HG02973 (cell line): ENCODE results near the gene KCNMA1.
"Not testable (repeated sequence)": the region's sequence is repeated elsewhere in the genome, so short reads cannot be mapped to it uniquely, and the experiment has no call there.

Experiments
- ATAC-seq: cut with Tn5 transposase; IDR thresholded peaks from one replicate; pipeline ENCODE4 v1.9.1; 2021; ENCODE audit warnings: moderate library complexity; ENCODE audit not compliant: unreplicated experiment

Gene KCNMA1

DNA sequence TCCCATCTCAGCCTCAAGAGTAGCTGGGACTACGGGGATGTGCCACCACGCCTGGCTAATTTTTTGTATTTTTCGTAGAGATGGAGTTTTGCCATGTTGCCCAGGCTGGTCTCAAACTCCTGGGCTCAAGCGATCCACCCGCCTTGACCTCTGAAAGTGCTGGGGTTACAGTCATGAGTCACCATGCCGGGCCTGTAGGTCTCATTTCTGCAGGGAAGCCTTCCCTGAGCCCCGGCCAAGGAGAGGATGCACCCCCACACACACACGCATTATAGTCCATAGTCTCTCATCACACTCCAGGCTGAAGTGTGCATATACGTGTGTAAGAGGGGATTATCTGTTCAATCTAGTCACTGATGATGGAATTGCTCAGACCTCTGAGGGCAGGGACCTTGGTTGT, 29.3 kb downstream of the KCNMA1 start:
- no peak for ATAC-seq

DNA sequence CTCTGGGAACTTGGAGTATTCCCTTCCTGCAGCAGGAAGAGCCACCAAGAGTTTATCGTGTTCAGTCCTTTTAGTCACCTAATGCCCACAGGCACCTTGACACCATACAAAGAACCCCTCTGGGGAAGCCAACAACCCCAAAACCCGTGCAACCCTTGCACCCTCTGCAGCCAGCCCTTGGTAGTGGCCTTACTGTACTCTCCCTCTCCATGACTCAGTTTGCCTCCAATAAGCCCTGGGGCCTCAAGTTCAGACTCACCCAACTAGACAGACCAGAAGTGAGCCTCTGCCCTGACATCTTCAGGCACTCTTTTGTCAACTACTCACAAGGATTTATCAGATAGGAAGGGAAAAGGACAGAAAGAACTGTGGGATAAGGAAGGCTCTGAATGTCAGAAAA, 30.9 kb downstream of the KCNMA1 start:
- ATAC-seq = no peak

DNA sequence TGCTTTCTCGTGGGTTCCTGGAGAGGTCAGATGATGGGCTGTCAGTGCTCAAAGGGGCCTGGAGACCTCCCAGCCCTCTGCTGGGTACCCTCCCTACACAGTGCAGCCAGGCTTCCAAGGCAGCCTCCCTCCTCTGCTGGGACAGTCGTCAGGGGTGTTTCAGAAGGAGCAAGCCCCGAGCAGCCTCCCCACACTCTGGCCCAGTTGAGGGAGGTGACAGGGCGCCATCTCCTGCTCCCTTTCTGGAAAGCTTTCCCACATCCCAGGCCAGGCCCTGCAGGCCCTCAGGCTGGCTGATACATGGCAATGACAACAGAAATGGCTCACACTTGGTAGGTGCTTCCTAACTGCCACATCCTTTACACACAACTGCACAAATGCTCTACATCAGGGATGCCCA, 32.1 kb downstream of the KCNMA1 start:
- no peak for ATAC-seq

DNA sequence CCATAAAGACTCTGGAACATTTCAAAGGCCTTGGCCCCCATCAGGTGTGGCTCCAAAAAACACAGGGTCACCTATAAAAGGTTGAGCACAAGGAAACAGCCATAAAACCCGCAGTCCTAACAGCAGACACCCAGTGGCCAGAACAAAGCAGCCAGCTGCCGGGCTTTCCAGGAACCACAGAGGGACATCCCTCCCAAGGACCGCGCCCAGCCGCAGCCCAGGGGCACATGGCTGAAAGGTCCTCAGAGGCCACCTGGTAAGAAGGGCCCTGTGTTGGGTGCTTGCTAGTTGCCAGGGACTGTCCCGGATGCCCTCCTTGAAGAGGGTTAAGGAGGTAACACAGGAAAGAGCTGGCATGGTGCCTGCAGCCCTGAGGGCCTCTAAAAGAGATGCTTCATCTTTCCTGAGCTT, 32.7 kb downstream of the KCNMA1 start:
- no peak for ATAC-seq

DNA sequence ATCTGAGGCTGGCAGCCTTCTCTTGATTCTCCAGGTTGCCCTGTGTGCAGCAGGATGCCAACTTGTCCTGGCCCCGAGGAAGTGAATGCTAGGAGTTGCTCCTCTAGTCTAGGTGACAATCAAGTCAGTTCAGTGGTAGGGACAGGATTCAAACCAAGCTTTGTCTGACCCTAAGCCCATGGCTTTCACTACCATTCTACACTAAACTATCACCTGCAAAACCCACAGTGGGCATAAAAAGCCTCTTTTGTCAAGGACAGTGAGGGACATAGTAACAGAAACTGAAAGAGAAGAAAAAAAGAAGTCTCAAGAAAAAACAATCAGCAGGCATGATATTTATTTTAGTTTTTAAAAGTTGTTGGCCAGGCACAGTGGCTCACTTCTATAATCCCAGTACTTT, 33.5 kb downstream of the KCNMA1 start:
- no peak for ATAC-seq

DNA sequence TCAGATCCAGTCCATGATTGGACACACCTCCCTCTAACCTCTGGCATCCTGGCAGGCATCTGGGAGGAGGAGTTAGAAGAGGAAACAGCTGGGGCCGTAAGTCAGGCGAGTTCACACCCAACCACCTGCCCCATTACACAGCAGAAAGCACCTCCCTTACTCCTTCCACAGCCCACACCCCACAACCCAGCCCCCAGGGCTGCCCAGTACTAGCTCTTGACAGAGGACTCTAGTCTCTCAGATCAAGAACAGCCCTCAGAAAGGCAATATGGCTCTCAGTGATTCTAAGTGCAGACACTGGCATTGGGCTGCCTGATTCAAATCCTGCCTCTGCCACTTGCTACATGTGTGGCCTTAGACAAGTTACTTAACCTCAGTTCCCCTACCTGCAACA, 34.1 kb downstream of the KCNMA1 start:
- no peak for ATAC-seq

DNA sequence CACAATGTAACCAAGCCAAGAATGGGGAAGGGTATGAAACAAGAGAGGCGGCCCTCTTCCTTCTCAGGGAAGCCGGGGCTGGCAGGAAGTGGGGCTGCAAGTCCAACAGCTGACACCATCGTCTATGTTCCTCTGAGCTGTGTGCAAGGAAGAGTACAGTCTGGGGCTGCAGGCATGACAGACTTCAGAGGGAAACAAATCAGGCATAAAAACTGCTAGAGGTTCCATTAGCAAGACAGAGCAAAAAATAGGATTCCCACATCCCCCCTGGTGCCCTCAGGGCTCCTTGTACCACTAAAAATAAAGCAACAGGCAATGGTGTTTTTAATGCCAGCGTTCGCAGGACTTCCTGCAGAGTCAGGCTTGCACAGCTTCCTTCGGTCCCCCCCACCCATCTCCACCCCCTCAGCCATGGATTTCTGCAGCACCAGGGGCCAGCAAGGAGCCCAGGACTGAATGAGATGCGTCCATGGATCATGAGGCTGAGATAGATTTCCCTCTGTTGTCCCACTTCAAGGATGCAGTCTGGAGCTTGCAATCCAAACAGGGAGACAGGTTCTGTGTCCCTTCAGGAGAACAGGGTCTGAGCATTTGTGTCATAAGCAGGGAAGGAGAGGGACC, 34.6 kb downstream of the KCNMA1 start:
- ATAC-seq = no peak

DNA sequence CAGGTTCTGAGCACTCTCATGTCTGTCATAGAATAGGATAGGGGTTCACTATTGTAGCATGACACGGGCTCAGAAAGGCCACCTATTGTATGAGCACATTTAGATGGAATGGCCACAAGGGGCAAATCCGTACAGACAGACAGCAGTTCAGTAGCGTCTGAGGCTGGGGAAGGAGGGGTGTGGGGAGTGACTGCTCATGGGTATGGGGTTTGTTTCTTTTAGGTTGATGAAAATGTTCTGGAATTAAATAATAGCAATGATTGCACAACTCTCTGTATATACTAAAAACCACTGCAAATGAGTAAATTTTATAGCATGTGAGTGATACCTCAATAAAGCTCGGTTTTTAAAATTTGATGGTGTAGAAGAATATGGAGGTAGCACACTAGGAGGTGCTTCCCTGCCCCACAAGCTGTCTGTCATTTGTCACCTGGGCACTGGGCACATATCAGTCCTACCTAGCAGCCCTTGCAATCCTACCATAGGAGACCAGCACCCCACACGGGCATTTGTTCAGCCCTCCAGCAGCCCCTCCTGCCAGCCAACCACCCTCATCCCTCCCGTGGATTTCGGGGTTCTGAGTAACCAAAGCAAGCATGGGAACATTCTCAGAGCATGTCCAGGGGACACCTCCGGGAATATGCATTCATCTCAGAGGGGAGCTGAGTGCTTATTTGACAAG, 35.2 kb downstream of the KCNMA1 start:
- no peak for ATAC-seq

DNA sequence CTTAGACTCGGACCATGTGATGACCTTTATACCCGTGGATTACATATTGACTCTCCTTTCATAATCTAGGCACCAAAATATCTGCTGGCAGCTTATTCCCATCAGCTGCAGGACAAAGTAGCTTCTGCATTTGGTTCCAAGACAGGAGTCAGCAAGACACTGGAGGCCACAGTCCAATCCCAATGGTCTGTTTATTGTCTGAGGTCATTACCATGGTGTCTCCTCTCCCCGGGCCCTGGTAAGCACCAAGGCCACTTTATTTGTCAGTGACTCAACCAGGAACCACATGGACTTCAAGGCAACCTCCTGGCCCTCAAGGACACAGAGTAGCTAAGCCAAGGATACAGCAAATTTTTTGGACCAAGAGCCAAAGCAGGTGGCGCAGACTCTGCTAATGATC, 36.1 kb downstream of the KCNMA1 start:
- ATAC-seq = no peak

DNA sequence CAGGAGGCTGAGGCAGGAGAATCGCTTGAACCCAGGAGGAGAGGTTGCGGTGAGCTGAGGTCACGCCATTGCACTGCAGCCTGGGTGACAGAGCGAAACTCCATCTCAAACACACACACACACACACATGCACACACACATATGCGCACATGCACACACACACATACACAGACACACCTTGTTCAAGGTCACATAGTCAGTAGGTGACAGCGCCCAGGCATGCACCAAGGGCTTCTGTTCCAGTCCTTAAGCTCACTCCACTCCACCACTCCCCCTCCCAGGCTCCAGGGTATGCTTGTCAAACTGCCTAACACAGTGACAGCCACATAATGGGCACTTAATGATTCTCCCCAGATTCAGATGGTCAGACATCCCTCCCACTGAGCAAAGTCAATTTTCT, 37.0 kb downstream of the KCNMA1 start:
- no peak for ATAC-seq

DNA sequence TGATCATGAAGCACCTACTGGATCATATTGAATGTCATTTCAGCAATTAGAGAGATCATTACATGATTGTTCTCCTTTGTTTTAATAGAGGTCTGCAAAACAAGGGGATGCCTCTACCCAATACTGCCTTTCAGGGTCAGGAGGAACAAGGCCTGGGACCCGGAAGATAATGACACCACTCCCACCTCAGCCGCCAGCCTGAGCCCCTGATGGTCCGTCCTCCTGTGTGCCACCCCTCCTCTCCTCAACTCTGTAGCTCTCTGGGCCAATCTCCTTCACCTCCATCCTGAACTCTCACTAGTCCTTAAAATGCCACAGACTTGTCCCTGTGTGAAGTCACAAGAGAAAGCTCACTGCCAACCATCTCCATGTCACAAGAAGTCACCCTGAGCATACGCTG, 38.0 kb downstream of the KCNMA1 start:
- ATAC-seq = no peak

DNA sequence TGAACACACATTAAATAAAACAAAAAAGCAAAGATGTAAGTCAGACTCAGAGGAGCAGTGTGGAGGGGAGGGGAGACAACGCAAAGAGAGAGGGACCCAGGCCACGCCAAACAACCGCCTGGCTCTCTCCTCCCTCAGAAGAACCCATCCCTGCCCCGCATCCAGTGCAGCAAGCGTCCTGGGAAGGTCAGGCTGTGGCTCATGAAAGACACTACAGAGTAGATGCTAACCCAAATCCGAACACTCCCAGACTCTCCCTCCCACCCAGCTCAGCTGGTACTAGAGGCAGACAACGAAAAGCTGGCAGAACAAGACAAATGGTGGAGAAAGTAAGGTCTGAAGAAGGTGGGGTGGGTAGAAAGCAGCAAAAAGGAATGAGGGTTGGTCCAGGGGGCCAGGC, 39.0 kb downstream of the KCNMA1 start:
- no peak for ATAC-seq

DNA sequence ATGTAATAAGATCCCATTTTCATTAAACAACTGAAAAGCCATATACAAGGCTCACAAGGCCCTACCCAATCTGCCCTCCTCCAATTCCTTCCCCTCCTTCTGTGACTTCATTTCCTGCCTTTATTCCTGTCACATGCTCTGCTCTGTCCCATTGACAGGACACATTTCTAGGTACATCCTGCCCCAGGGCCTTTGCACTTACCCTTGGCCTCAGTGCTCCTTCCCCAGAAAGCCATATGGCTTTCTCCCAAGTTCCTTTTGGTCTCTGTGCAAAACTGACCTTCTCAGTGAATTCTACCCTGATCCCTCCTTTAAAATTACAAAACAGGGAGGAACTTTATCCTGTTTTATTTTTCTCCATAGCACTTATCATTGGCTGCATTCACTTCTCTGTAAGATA, 40.0 kb downstream of the KCNMA1 start:
- ATAC-seq = no peak

DNA sequence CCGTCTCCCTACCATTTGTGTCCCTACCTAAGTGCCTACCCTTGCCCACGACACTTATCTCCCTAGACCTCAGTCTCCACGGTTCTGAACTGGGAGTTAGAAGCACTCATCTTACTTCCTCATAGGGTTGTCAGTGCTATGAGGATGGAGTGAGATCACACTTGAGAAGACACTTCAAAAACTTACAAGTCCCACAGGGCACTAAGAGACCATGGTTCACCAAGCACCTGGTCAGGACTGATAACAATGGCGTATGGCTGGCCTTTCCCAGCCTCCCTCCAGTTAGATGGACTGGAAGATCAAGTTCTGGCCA, 43.2 kb downstream of the KCNMA1 start:
- ATAC-seq = no peak

DNA sequence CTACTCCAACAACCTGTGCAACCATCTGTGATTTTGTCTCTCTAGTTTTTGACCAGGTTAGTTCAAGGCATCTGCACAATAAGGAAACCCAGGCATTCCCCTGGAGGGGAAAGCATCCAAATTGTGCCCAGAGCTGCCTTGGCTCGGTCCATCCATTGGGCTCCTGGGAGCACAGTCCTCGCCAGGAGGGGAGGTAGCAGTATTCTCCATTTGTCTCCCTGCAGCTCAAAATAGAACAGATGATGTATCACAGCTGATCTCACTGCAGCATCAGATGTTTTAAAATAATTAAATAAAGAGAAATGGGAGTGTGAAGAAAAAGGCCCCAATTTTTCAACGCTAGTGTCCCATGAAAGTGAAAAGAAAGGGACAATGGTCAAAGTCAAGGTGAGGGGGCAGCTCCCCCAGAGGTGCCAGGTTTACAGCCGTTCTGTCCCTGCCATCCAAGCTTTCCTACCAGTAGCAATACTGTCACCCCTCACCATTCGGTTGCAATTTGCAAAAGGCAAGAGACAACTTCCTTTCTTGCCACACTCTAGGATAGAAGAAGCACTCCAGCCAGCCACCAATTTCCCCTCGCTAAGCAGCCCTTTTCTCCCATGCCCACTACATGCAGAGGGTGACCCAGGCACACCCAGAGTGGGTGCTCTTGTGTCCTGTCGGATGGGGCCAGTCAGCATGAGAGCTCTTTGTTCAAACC, 43.7 kb downstream of the KCNMA1 start:
- no peak for ATAC-seq

DNA sequence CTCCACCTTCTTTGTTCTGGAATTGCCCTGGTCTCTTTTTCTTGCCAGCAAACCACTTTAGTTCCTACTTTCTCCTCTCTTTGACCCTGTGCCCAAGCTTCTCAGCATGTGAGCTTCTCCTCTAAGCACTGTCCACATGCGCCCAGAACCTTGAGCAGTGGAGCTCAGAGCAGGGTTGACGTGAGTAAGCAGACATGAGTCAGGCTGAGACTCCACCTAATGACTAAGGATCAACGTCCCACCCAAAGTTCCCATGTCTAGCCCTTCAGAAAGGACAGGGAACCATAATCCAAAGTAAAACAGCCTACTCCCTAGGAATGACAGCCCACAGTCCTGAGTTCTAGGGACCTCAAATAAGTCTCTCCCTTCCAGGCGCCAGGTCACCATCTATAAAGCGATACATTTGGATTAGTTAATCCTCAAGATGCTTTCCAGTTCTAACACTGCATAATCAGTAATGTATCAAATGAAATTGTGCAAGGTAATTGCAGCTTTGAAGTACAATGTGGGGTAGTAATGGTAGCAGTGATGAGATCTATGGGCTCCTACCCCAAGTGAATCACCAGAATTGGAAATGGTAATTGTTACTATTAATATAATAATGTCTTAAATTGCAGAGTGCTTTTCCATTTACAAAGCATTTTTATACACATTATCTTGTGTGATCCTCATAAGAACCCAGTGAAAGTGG, 44.5 kb downstream of the KCNMA1 start:
- ATAC-seq = no peak

DNA sequence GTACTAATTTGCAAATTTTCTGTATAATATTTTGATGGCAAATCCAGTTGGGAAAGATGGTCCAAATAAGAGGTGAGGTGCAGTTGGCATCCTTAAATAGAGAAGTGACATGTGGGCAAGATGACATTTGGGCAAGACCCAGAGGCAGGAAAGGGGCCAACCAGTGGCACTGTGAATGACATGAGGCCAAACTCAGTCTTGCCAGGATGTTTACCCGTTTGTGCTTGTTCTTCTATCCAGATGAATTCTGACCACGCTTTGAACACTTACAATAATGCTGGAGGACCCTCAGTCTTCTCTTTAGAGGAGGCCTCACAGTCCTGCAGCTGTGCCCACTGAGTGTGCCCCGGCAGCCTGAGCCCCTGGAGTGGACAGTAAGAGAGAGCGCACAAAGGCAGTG, 45.1 kb downstream of the KCNMA1 start:
- no peak for ATAC-seq

DNA sequence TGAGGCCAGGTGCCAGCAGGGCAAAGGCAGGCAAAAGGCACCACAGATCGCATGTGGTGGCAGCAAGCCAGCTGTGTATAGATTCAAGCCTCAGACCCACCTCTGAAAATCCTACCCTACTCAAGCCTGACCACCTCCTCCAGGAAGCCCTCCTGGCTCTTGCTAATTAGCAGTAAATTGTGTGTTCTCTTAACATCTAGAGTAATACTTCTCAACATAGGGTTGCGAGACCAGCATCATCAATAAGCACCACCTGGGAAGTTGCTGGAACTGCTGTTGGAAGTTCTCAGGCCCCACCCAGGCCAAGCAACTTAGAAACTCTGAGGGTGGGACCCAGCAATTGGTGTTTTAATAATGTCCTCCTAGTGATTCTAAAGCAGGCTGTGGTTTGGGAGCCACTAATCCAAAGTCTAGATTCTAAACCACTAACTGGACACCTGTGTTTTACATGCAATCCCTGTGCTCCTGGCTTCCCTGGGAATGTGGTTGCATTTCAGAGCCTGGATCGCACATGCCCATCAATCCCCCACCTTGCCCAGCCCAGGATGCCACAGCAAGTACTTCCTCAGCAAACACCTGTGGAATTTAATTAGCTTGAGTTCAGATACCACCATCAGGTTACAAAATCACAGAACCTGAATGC, 46.2 kb downstream of the KCNMA1 start:
- ATAC-seq = no peak

DNA sequence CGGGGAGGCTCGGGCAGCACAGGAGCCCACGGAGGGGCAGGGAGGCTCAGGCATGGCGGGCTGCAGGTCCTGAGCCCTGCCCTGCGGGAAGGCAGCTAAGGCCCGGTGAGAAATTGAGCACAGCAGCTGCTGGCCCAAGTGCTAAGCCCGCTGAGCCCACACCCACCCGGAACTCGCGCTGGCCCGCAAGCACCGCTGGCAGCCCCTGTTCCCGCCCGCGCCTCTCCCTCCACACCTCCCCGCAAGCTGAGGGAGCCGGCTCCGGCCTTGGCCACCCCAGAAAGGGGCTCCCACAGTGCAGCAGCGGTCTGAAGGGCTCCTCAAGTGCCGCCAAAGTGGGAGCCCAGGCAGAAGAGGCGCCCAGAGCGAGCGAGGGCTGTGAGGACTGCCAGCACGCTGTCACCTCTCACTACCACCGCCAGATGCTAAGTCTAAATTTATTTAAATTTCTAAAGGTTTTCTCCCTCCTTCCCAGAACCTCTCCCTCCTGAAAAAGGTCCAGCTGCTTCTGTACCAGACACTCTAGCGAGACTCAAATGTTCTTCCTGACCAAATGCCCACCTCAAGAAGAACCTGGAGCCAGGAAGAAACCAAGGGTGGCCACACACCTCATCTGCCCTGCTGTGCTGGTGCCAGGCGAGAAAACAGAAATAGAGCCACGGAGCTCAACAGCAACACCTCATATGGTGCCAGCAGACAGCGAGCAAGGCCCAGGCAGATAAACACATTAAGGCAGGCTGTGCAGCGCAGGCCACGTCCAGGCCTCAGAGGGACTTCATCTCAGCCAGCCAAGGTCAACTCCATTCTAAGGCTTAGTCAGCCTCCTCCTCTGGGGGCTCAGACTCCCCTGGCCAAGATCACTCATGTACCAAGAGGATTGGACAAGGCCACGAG, 47.0 kb downstream of the KCNMA1 start:
- ATAC-seq = no peak

DNA sequence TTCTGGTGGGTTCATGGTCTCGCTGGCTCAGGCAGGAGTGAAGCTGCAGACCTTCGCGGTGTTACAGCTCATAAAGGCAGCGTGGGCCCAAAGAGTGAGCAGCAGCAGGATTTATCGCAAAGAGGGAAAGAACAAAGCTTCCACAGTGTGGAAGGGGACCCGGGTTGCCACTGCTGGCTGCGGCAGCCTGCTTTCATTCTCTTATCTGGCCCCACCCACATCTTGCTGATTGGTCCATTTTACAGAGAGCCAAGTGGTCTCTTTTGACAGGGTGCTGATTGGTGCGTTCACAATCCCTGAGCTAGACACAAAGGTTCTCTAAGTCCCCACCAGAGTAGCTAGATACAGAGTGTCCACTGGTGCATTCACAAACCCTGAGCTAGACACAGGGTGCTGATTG, 47.9 kb downstream of the KCNMA1 start:
- ATAC-seq = not testable (repeated sequence)

DNA sequence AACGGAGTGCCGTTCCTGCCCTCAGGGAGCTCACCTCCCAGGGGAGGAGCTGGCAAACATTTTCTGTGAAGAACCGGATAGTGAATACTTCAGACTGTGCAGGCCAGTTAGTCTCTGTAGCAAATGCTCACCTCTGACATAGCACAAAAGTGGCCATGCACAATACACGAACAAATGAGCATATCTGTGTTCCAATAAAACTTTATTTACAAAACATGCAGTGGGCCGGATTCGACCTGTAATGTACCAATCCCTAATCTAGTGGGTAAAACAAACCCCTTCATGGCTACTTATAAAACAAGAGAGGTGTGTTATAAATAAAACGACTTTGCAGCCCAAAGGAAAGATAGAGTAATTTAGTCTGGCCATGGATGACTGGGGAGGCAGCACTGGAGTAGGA, 48.7 kb downstream of the KCNMA1 start:
- ATAC-seq = no peak
